NCI-H128 (cell line): Measurements from ENCODE around the gene DOCK11.
"Not testable (repeated sequence)": the region's sequence is repeated elsewhere in the genome, so short reads cannot be mapped to it uniquely, and the experiment has no call there.

Experiments
- DNase-seq: peaks from one replicate; lab custom pipeline; 2025; ENCODE audit not compliant: unreplicated experiment; lab: John Stamatoyannopoulos, UW

The DOCK11 gene

GRCh38 chrX:118685393-118685792 is 189.8 kb downstream of the DOCK11 start:
- no peak for DNase-seq

GRCh38 chrX:118688935-118689334 is 193.3 kb downstream of the DOCK11 start:
- no peak for DNase-seq

GRCh38 chrX:118693843-118694242 is 198.2 kb downstream of the DOCK11 start:
- no peak for DNase-seq

- no peak for DNase-seq
Observed at GRCh38 chrX:118694638-118695037, 199.0 kb downstream of the DOCK11 start.

- no peak for DNase-seq
Observed at GRCh38 chrX:118698516-118699170, 203.0 kb downstream of the DOCK11 start.

- no peak for DNase-seq
Observed at GRCh38 chrX:118702741-118703140, 207.1 kb downstream of the DOCK11 start.

GRCh38 chrX:118706681-118707080 is 211.1 kb downstream of the DOCK11 start:
- no peak for DNase-seq

- DNase-seq, result no peak
Observed at GRCh38 chrX:118714521-118714920, 218.9 kb downstream of the DOCK11 start.

GRCh38 chrX:118715917-118716316 is 220.3 kb downstream of the DOCK11 start:
- not testable (repeated sequence) for DNase-seq

- not testable (repeated sequence) for DNase-seq
Observed at GRCh38 chrX:118716833-118717232, 221.2 kb downstream of the DOCK11 start.

- DNase-seq, result no peak
Observed at GRCh38 chrX:118717678-118718391, 222.2 kb downstream of the DOCK11 start.

GRCh38 chrX:118718737-118719136 is 223.1 kb downstream of the DOCK11 start:
- no peak for DNase-seq

GRCh38 chrX:118720058-118720707 is 224.6 kb downstream of the DOCK11 start:
- no peak for DNase-seq

GRCh38 chrX:118723376-118723775 is 227.8 kb downstream of the DOCK11 start:
- DNase-seq, result no peak

- no peak for DNase-seq
Observed at GRCh38 chrX:118724365-118724764, 228.8 kb downstream of the DOCK11 start.

GRCh38 chrX:118724775-118725174 is 229.2 kb downstream of the DOCK11 start:
- DNase-seq, result no peak

- no peak for DNase-seq
Observed at GRCh38 chrX:118726396-118726795, 230.8 kb downstream of the DOCK11 start.

- DNase-seq, result peak; percentile 34
Observed at GRCh38 chrX:118726887-118727685, 231.5 kb downstream of the DOCK11 start, which contains the start of gene IL13RA1. Gene IL13RA1 (plus strand): TSS chrX:118727606. CDS start chrX:118727639, 33 bp downstream.

GRCh38 chrX:118727686-118728339 is 232.2 kb downstream of the DOCK11 start:
- DNase-seq, result no peak

- DNase-seq, result no peak
Observed at GRCh38 chrX:118729042-118729652, 233.5 kb downstream of the DOCK11 start.
